ENCODE data around the gene SPATA20.
A peak's percentile ranks its signal among the peaks of the same experiment; 100 is the strongest.

Gene SPATA20

DNA sequence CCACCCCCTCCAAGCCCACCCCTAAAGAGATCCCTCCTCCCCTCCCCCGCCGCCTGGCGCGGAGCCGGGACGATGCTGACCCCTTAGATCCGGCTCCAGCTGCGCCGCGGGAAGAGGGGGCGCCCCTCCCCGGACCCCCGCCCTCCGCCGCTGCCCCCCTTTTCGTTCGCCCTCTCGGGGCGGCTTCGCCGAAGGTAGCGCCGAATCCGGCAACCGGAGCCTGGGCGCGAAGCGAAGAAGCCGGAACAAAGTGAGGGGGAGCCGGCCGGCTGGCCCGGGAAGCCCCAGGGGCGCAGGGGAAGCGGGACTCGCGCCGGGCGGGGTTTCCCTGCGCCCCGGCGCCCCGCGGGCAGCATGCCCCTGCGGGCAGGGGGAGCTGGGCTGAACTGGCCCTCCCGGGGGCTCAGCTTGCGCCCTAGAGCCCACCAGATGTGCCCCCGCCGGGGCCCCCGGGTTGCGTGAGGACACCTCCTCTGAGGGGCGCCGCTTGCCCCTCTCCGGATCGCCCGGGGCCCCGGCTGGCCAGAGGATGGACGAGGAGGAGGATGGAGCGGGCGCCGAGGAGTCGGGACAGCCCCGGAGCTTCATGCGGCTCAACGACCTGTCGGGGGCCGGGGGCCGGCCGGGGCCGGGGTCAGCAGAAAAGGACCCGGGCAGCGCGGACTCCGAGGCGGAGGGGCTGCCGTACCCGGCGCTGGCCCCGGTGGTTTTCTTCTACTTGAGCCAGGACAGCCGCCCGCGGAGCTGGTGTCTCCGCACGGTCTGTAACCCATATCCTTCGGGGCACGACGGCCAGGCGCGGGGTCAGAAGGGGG, 14.2 kb downstream of the SPATA20 start:
- no peak for DNase-seq

DNA sequence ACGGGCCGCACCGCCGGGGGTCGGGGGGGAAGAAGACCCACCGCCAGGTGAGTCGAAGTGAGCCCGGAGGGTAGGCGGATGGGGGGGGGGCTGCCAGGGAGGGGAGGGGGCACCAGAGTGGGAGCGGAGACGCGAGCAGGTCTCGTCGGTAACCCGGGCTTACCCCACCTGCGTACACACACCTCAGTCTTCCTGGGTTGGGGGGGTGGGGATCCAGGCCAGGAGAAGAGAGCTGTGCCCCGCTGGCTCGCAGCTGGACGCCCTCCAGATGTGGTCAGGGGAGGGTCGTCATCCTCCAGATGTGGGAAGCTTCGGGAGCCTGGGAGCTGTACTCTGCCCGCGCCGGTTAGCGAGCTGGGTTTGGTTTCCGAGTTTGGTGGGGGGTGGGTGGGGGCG, 14.8 kb downstream of the SPATA20 start:
- no peak for DNase-seq

GRCh38 chr17:50562242-50563091, 15.5 kb downstream of the SPATA20 start:
- DNase-seq, result no peak

DNA sequence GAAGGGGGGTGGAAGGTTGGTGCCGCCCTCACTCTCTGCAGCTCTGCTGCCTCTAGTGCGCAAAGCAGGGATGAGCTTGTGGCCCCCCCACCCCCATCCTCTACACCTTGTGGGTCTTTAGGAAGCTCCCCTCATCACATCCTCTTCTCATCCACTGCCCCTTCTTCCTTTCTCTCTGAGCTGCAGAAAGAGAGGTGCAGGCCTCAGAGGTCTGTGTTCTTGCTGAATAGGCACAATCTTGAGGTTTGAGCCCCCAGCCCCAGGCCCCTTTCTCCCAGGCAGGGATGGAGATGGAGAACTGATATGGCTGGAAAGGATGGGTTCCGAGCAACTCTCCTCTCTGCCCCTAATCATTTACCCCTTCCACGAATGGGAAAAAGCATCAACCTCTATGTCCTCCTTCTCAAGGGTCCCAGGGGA, 16.1 kb downstream of the SPATA20 start:
- DNase-seq, result no peak

DNA sequence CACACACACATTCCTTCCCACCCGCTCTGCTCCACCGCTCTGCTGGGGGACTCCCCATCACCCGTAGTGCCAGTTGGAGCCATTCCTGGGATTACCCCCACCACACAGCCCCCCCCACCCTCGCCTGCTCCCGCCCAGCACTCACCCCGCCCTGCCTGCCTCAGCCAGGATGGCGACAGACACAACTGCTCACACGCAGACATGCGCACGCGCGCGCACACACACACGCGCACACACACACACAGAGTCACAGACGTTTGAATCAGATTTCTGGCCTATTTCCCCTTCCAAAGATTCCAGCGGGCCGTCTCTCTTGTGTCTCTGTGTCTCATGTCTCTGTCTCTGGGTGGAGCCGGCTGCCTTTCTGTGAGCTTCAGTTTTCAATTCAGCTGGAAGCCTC, 17.9 kb downstream of the SPATA20 start:
- DNase-seq, result no peak

- DNase-seq, result peak in 1 of 2 experiments; percentile 41
Observed at GRCh38 chr17:50565402-50566350, 18.7 kb downstream of the SPATA20 start.

- DNase-seq, result no peak
Observed at GRCh38 chr17:50566886-50567285, 19.9 kb downstream of the SPATA20 start.

GRCh38 chr17:50568659-50569058, 21.7 kb downstream of the SPATA20 start:
- DNase-seq, result no peak

DNA sequence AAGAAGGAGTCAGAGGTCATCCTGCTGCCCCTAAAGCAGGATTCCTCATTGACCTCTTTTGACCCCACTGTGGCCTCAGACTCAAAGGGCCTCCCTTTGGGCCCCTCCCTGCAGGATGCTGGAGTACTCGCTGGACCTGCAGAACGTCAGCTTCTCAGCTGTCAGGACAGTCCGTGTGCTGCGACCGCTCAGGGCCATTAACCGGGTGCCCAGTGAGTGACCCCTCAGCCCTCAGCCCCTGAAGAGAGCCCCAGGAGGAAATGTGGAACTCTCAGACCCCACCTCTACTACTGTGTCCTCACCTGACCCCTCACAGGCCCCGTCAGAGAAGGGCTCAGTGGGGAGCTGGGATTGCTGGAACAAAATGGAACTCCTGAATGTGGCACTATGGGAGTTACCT, 22.6 kb downstream of the SPATA20 start:
- no peak for DNase-seq

DNA sequence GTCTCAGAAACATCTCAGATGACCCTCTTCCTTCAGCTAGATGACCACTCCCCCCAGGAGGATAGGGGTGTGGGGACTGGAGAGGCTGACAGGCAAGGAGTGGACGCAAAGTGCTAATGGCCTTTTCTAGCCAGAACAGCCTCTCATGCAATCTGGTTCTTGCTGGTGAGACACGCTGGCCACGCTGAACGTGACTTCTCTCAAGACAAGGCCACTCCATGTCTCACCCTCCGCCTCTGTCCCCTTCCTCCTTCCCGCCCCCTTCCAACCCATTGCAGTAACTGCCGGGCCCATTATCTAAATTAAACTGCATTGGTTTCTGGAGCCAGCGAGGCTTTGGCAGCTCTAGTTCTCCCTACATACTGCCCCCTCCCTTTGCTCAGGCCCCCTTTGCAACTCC, 23.1 kb downstream of the SPATA20 start:
- no peak for DNase-seq

DNA sequence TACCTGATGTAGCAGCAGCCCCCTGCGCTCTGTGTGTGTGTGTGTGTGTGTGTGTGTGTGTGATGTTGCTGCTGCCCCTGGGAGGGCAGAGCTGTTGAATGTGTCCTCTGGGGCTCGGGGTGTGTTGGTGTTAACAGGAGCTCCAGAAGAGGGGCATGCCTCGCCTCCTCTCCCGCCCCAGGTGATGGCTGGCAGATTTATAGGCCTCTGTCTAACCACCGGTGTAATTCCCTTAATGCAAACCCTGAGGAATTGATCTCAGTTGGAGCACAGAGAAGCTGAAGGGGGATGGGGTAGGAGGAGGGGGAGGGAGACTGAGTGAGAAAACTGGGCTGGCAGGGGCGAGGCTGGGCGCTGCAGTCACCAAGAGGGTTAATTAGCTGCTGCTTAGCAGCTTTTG, 23.6 kb downstream of the SPATA20 start:
- DNase-seq, result no peak

DNA sequence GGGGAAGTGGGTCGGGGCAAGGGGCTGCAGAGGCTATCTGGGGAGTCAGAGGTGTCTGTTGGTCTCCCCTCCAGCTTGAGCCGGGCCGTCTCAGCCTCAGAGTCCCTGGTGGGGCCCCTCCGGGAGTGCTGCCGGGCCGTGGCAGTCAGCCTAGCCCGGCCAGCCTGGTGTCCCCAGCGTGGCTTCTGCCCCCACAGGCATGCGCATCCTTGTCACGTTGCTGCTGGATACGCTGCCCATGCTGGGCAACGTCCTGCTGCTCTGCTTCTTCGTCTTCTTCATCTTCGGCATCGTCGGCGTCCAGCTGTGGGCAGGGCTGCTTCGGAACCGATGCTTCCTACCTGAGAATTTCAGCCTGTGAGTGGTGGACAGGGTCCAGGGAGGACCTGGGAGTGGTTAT, 24.7 kb downstream of the SPATA20 start:
- no peak for DNase-seq

GRCh38 chr17:50572541-50572940, 25.6 kb downstream of the SPATA20 start:
- no peak for DNase-seq

DNA sequence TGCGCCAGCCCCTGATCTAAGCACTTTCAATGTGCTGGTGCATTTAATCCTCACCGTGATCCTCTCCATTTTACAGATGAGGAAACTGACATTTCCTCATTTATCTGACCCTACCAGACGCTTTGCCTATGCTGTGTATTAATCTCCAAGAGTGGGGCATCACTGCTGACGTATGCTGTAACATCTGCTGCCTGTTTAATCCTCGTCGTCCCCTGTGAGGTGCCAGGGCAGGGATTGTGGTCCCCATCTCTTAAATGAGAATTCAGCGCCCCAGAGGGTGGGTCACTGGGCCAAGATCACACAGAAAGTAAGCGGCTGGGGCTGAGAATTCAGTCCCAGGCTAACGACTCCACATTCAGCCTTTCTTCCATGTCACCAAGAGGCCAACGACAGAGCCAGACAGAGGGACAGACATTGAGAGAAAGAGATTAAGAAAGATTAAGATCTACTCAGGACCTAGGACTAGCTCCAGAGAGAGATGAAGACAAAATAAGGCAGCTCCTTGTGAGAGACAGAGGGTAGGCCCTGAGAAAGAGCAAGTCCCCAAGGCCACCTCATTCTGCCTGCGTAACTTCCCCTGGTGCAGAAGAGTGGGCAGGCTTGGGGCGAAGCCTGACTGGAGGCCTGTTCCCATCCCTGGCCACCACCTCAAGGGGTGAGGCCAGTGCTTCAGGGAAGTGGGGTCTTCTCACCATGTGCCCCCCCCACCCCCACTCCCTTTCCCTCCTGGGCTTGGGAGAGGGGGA, 27.1 kb downstream of the SPATA20 start:
- no peak for DNase-seq

DNA sequence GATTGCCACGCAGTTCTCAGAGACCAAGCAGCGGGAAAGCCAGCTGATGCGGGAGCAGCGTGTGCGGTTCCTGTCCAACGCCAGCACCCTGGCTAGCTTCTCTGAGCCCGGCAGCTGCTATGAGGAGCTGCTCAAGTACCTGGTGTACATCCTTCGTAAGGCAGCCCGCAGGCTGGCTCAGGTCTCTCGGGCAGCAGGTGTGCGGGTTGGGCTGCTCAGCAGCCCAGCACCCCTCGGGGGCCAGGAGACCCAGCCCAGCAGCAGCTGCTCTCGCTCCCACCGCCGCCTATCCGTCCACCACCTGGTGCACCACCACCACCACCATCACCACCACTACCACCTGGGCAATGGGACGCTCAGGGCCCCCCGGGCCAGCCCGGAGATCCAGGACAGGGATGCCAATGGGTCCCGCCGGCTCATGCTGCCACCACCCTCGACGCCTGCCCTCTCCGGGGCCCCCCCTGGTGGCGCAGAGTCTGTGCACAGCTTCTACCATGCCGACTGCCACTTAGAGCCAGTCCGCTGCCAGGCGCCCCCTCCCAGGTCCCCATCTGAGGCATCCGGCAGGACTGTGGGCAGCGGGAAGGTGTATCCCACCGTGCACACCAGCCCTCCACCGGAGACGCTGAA, 28.7 kb downstream of the SPATA20 start:
- no peak for DNase-seq

DNA sequence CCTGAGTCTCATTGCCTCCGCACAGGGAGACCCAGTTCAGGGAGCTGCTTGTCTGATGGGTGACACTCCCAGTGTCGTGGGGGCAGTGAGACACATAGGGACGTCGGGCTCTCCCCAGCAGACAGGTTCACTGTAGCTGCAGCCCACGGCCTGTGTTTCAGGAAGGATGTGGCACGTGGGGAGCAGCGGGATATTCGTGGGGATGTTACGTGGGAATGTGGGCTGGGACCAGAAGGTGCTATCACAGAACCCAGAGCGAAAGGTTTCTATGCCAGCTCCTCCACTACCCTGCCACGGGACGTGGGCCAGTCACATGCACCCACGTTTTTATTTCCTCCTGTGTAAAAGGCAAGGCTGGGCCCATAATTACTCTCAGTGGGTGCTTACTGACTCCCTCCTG, 29.9 kb downstream of the SPATA20 start:
- no peak for DNase-seq

DNA sequence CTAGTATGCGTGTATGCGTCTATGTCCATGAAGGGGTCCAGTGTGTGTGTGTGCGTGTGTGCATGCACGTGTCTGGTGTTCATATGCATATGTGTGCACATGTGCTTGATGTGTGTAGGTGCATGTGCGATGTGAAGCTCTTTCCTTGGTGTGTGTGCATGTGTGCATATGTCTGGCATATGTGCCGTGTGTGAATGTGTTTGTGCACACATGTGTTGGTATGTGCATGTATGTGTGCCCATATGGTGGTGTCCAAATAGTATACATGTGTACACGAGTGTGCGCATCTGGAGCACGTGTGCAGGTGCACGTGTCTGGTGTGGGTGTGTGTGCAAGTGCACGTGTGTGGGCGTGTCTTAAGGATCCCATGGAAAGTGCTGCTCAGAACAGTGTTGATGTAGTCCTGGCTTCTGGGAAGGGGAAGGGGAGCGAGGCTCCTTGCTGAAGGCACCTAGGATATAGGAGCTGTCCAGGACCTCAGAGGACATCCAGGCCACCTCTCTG, 30.5 kb downstream of the SPATA20 start:
- no peak for DNase-seq

DNA sequence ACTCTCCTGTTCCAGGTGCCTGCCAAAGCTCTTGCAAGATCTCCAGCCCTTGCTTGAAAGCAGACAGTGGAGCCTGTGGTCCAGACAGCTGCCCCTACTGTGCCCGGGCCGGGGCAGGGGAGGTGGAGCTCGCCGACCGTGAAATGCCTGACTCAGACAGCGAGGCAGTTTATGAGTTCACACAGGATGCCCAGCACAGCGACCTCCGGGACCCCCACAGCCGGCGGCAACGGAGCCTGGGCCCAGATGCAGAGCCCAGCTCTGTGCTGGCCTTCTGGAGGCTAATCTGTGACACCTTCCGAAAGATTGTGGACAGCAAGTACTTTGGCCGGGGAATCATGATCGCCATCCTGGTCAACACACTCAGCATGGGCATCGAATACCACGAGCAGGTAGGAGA, 31.2 kb downstream of the SPATA20 start:
- no peak for DNase-seq

GRCh38 chr17:50579399-50579798, 32.4 kb downstream of the SPATA20 start:
- no peak for DNase-seq

DNA sequence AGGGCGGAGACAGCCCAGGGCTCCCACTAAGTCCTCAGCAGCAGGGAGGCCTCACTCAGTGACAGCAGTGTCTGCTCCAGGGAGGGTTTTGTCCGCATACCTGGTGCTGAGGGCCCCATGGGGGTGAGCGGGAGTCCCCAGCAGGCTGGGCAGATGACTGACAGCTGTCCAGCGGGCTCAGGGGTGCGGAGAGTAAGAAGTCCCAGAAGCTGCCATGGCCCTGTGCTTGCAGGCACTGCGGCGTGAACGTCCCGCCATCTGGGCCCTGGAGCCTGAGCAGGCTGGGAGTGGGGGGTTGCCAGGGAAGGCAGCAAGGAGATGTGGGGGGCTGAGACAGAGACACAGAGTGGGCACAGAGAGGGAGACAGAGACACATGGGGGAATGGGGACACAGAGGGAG, 33.7 kb downstream of the SPATA20 start:
- no peak for DNase-seq

GRCh38 chr17:50581316-50581715, 34.3 kb downstream of the SPATA20 start:
- no peak for DNase-seq

- no peak for DNase-seq
Observed at GRCh38 chr17:50582741-50583140, 35.8 kb downstream of the SPATA20 start.

Measured in NCI-H2081 (cell line).